GM19467 (cell line): Measurements from ENCODE around the gene CAV3.

Source experiments
- ATAC-seq: cut with Tn5 transposase; IDR thresholded peaks from one replicate; pipeline ENCODE4 v1.9.1; 2021; ENCODE audit warnings: mild to moderate bottlenecking, moderate library complexity; ENCODE audit not compliant: unreplicated experiment

The CAV3 gene

GRCh38 chr3:8784676-8785435 lies 51.3 kb downstream of the CAV3 start:
- ATAC-seq = no peak

GRCh38 chr3:8790529-8790928 lies 56.9 kb downstream of the CAV3 start:
- ATAC-seq = no peak

- no peak for ATAC-seq
These were observed 59.6 kb downstream of the CAV3 start for GRCh38 chr3:8793242-8793641.

- ATAC-seq = no peak
These were observed 60.6 kb downstream of the CAV3 start for GRCh38 chr3:8794247-8794646.
